Lung (tissue), 12 donors: Measurements from ENCODE around the gene PA2G4. TPM values are rescaled to one million over a fixed set of nuclear protein-coding genes. Genes with fewer than 3 reads are reported as not detected.
A peak's percentile ranks its signal among the peaks of the same experiment; 100 is the strongest.
"Not testable (repeated sequence)": the region's sequence is repeated elsewhere in the genome, so short reads cannot be mapped to it uniquely, and the experiment has no call there.

Source experiments
- ATAC-seq: fragments of 200-7000 bp; cut with Tn5 transposase; one replicate; pipeline ENCODE4 v1.9.1; 2020; ENCODE audit warnings: moderate number of reproducible peaks; ENCODE audit not compliant: insufficient read depth, low FRiP score
- DNase-seq, 3 donors: peaks; one replicate each; pipeline ENCODE4 v3.0.0-alpha.2; 2013 to 2017
- H3K27ac ChIP-seq, 2 donors: one replicate each; pipeline ENCODE4 v1.5.1; 2013; ENCODE audit warnings: mild to moderate bottlenecking in 2 of 2, moderate library complexity in 2 of 2, control low read depth in 1 of 2, inconsistent platforms in 1 of 2, low read depth in 1 of 2, low read length in 1 of 2
- H3K27me3 ChIP-seq, 3 donors: one replicate each; pipeline ENCODE4 v1.5.1; 2013; ENCODE audit warnings: low read length in 2 of 3; ENCODE audit not compliant: control insufficient read depth in 3 of 3, insufficient read depth in 3 of 3
- H3K36me3 ChIP-seq, 4 donors: one replicate each; pipeline ENCODE4 v1.5.1; 2013; ENCODE audit warnings: low read length in 4 of 4, mild to moderate bottlenecking in 1 of 4, moderate library complexity in 1 of 4; ENCODE audit not compliant: control insufficient read depth in 4 of 4, insufficient read depth in 4 of 4
- H3K4me1 ChIP-seq, 5 donors: one replicate each; pipeline ENCODE4 v1.5.1; 2013; ENCODE audit warnings: low read length in 5 of 5, mild to moderate bottlenecking in 2 of 5, moderate library complexity in 1 of 5; ENCODE audit not compliant: control insufficient read depth in 5 of 5, insufficient read depth in 5 of 5
- H3K4me3 ChIP-seq: one replicate; pipeline ENCODE4 v1.5.1; 2013; ENCODE audit warnings: mild to moderate bottlenecking, control low read depth, moderate library complexity
- H3K9ac ChIP-seq, 2 donors: one replicate each; pipeline ENCODE4 v1.5.1; 2013; ENCODE audit warnings: low read length in 2 of 2, control low read depth in 1 of 2; ENCODE audit not compliant: insufficient read depth in 1 of 2
- H3K9me3 ChIP-seq, 4 donors: one replicate each; pipeline ENCODE4 v1.5.1; 2013; ENCODE audit warnings: low read length in 3 of 4, mild to moderate bottlenecking in 1 of 4, moderate library complexity in 1 of 4; ENCODE audit not compliant: control insufficient read depth in 4 of 4, insufficient read depth in 3 of 4
- WGBS, 2 donors: extraction: QIAGEN DNeasy Blood & Tissue Kit; methylation state at CpG; one replicate each; pipeline ENCODE4 v1.1.7; 2013; 5-methylcytosine and 5-hydroxymethylcytosine counted together
- polyA plus RNA-seq, 2 donors: library from polyadenylated mRNA; stranded (reverse); fragments of 200-250 nt; gene quantifications; one replicate each; pipeline ENCODE4 v1.2.1, GENCODE V29; 2013
- total RNA-seq, 2 donors: library from RNA; depleted of rRNA in 1 of 2; stranded (reverse); fragments of >200 nt in 1 of 2; gene quantifications; one replicate each; pipeline ENCODE4 v1.2.1, GENCODE V29; 2014 to 2021
- TF ChIP-seq, protein P1 (sequence below): IDR thresholded peaks from 2 replicates; pipeline ENCODE4 v1.5.1; 2012; ENCODE audit warnings: mild to moderate bottlenecking; ENCODE audit errors: control extremely low read depth, extremely low read depth
- donor health status: control.
- donor health status: control.
- donor health status: Bipolar disorder and iron deficiency.
- donor health status: healthy.
- donor health status: DM: yes; HTN: yes; CAD: no.

Gene PA2G4
- total and polyA plus RNA-seq, 4 donors = 80.2 to 137 (median 89.4) TPM

DNA sequence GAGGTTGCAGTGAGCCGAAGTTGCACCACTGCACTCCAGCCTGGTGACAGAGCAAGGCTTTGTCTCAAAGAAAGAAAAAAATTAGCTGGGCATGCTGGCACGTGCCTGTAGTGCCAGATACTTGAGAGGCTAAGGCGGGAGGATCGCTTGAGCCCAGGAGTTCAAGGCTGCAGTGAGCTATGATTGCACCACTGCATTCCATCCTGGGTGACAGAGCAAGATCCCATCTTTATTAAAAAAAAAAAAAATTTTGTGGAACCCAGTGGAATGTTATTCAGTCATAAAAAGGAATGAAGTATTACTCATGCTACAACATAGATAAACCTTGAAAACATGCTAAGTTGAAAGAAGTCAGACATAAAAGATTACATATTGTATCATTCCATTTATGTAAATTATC lies 32.7 kb upstream of the PA2G4 start:
- Histone ChIP-seq H3K4me3 (no peak overlapping the region), H3K9ac (no peak overlapping the region), H3K27me3 (no peaks in the 10 kb centered on the region), H3K4me1 (no peaks in the 10 kb centered on the region), H3K36me3 (no peaks in the 10 kb centered on the region), H3K9me3 (no peaks in the 10 kb centered on the region), H3K27ac (no peak overlapping the region)
- TF ChIP-seq, protein P1, sequence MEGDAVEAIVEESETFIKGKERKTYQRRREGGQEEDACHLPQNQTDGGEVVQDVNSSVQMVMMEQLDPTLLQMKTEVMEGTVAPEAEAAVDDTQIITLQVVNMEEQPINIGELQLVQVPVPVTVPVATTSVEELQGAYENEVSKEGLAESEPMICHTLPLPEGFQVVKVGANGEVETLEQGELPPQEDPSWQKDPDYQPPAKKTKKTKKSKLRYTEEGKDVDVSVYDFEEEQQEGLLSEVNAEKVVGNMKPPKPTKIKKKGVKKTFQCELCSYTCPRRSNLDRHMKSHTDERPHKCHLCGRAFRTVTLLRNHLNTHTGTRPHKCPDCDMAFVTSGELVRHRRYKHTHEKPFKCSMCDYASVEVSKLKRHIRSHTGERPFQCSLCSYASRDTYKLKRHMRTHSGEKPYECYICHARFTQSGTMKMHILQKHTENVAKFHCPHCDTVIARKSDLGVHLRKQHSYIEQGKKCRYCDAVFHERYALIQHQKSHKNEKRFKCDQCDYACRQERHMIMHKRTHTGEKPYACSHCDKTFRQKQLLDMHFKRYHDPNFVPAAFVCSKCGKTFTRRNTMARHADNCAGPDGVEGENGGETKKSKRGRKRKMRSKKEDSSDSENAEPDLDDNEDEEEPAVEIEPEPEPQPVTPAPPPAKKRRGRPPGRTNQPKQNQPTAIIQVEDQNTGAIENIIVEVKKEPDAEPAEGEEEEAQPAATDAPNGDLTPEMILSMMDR = no peak
- no peak for DNase-seq
- WGBS, 2 donors = 69 to 83% methylated on average over 4 of the region's 4 CpGs
- no peak for ATAC-seq

DNA sequence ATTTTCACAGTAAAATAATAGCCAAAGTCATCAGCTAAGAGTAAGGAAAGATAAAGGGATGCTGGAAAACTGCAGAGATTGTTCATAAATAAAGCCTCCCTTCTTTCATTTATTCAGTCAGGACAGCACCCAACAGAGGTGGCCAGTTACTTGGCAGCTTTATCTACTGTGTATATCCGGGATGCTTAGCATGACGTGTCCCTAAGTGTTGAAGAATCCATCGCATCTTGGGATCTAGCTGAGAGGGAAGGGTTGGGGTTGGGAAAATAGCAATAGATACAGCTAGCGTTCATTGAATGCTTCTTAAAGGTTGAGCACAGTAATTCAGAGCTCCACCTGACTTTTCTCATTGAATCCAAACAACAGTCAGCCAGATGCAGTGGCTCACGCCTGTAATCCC lies 30.0 kb upstream of the PA2G4 start:
- H3K9me3 ChIP-seq = no peaks in the 10 kb centered on the region
- TF ChIP-seq, protein P1 = no peak

DNA sequence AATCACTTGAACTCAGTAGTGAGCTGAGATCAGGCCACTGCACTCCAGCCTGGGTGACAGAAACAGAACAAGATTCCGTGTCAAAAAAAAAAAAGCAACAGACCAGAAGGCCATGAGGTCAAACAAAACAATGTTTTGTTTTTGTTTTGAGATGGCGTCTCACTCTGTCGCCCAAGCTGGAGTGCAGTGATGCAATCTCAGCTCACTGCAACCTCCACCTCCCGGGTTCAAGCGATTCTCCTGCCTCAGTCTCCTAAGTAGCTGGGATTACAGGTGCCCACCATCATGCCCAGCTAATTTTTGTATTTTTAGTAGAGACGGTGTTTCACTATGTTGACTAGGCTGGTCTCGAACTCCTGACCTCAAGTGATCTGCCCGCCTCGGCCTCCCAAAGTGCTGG lies 26.4 kb upstream of the PA2G4 start:
- not testable (repeated sequence) for H3K27ac ChIP-seq, H3K36me3 ChIP-seq, H3K9ac ChIP-seq, H3K4me3 ChIP-seq, DNase-seq, H3K9me3 ChIP-seq, ATAC-seq
- peaks cover 0 to 17% (median 2%) of the 10 kb centered on the region in 5 donors for H3K4me1 ChIP-seq
- H3K27me3 ChIP-seq = peaks cover 0 to 27% (median 18%) of the 10 kb centered on the region in 3 donors
- WGBS, 2 donors = 90 to 95% methylated on average over 9 of the region's 9 CpGs

More for the DNA sequence above, 30.0 kb upstream of the PA2G4 start:
- Histone ChIP-seq H3K4me1 (peaks cover 0 to 4% (median 0%) of the 10 kb centered on the region in 5 donors), H3K4me3 (no peak overlapping the region), H3K27me3 (peaks cover 0 to 5% (median 0%) of the 10 kb centered on the region in 3 donors), H3K36me3 (no peaks in the 10 kb centered on the region), H3K27ac (no peak overlapping the region), H3K9ac (no peak overlapping the region)
- no peak for DNase-seq
- 86 to 90% methylated on average over 5 of the region's 5 CpGs for WGBS, 2 donors
- no peak for ATAC-seq

DNA sequence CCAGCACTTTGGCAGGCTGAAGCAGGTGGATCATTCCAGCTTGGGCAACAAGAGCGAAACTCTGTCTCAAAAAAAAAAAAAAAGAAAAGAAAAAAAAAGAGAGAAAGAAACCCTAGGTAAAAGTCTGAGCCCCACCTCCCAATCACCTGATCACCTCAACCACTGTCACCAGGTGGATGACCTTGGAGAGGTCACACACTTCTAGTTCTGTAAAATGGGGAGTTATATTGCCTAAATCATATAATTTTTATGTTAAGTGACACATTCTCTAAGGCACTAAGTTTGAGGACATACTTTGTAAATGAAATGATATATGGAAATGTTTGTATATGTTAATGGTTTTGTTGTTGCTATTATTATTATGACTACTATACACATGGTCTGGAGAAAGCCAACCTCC lies 25.9 kb upstream of the PA2G4 start:
- no peak for ATAC-seq
- no peak for DNase-seq
- no peak overlapping the region for H3K27ac ChIP-seq

More for the DNA sequence above, 25.9 kb upstream of the PA2G4 start:
- Histone ChIP-seq H3K4me3 (no peak overlapping the region), H3K4me1 (peaks cover 0 to 17% (median 2%) of the 10 kb centered on the region in 5 donors), H3K36me3 (no peaks in the 10 kb centered on the region), H3K9me3 (no peaks in the 10 kb centered on the region), H3K27me3 (peaks cover 0 to 27% (median 20%) of the 10 kb centered on the region in 3 donors), H3K9ac (peak overlapping the region in 1 of 2 donors; percentile 47)
- 100% methylated on average over 1 of the region's 1 CpG for WGBS, 2 donors
- TF ChIP-seq, protein P1 = no peak
